Ishikawa (cell line): ENCODE measurements around the gene TOMM20.

Source experiments
- CEBPB ChIP-seq: IDR thresholded peaks from 2 replicates; pipeline ENCODE4 v1.6.1; 2012
- CREB1 ChIP-seq: IDR thresholded peaks from 2 replicates; pipeline ENCODE4 v1.6.1; 2012; ENCODE audit warnings: low read depth
- EP300 ChIP-seq: IDR thresholded peaks from 2 replicates; pipeline ENCODE4 v1.6.1; 2012; ENCODE audit warnings: borderline replicate concordance
- RAD21 ChIP-seq: IDR thresholded peaks from 2 replicates; pipeline ENCODE4 v1.6.1; 2012; ENCODE audit warnings: low read depth
- TAF1 ChIP-seq: IDR thresholded peaks from 2 replicates; pipeline ENCODE4 v1.6.1; 2012; ENCODE audit warnings: low read depth, mild to moderate bottlenecking
- ZBTB7A ChIP-seq: IDR thresholded peaks from 2 replicates; pipeline ENCODE4 v1.6.1; 2012; ENCODE audit warnings: low read depth
- TF ChIP-seq, protein P1 (sequence below): IDR thresholded peaks from 2 replicates; pipeline ENCODE4 v1.6.1; 2012
- TF ChIP-seq, protein P2 (sequence below): IDR thresholded peaks from 2 replicates; pipeline ENCODE4 v1.6.1; 2012
- TF ChIP-seq, protein P3 (sequence below): IDR thresholded peaks from 2 replicates; pipeline ENCODE4 v1.6.1; 2012; ENCODE audit warnings: low read depth, mild to moderate bottlenecking

DNA sequence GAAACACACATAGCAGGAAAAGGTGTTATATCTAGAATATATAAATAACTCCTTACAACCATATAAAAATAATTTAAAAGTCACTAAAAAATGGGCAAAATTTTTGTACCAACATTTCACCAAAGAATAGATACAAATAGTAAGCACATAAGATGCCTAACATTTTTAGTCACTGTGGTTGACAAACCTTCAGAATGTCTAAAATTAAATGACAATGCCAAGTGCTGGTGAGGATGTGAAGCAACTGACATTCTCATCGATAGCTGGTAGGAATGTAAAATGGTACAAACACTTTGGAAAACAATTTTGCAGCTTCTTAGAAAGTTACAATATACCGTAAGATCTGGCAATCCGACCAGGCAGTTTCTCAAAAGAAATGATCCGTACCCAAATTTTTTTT, 14.4 kb upstream of the TOMM20 start:
- TF ChIP-seq, protein P1, sequence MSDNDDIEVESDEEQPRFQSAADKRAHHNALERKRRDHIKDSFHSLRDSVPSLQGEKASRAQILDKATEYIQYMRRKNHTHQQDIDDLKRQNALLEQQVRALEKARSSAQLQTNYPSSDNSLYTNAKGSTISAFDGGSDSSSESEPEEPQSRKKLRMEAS = no peak
- TF ChIP-seq RAD21 (no peak), CREB1 (no peak), EP300 (no peak), ZBTB7A (no peak), CEBPB (no peak), TAF1 (no peak)
- TF ChIP-seq, protein P2, sequence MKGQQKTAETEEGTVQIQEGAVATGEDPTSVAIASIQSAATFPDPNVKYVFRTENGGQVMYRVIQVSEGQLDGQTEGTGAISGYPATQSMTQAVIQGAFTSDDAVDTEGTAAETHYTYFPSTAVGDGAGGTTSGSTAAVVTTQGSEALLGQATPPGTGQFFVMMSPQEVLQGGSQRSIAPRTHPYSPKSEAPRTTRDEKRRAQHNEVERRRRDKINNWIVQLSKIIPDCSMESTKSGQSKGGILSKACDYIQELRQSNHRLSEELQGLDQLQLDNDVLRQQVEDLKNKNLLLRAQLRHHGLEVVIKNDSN = no peak
- TF ChIP-seq, protein P3, sequence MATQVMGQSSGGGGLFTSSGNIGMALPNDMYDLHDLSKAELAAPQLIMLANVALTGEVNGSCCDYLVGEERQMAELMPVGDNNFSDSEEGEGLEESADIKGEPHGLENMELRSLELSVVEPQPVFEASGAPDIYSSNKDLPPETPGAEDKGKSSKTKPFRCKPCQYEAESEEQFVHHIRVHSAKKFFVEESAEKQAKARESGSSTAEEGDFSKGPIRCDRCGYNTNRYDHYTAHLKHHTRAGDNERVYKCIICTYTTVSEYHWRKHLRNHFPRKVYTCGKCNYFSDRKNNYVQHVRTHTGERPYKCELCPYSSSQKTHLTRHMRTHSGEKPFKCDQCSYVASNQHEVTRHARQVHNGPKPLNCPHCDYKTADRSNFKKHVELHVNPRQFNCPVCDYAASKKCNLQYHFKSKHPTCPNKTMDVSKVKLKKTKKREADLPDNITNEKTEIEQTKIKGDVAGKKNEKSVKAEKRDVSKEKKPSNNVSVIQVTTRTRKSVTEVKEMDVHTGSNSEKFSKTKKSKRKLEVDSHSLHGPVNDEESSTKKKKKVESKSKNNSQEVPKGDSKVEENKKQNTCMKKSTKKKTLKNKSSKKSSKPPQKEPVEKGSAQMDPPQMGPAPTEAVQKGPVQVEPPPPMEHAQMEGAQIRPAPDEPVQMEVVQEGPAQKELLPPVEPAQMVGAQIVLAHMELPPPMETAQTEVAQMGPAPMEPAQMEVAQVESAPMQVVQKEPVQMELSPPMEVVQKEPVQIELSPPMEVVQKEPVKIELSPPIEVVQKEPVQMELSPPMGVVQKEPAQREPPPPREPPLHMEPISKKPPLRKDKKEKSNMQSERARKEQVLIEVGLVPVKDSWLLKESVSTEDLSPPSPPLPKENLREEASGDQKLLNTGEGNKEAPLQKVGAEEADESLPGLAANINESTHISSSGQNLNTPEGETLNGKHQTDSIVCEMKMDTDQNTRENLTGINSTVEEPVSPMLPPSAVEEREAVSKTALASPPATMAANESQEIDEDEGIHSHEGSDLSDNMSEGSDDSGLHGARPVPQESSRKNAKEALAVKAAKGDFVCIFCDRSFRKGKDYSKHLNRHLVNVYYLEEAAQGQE = no peak
